ENCODE results near the gene TBCE. TPM values are rescaled to one million over a fixed set of nuclear protein-coding genes. Genes with fewer than 3 reads are reported as not detected.

Gene TBCE
- total and polyA plus RNA-seq, 9 of the 15 experiments (the other 6 are each of a cell fraction or from before 2014, with no cell fraction given) = 52.6 to 92.1 (median 82.1) TPM

- TF ChIP-seq TSHZ1 (CRISPR knock-in tag; IDR thresholded peaks at IDR 0.05) (no peak), ZNF740 (CRISPR knock-in tag; IDR thresholded peaks at IDR 0.05) (peak; percentile 98), ZNF740 (tag; IDR thresholded peaks at IDR 0.05) (peak in 1 of 2 experiments; percentile 99; a peak in 2 of 4 replicates), ZNF143 (CRISPR knock-in tag; IDR thresholded peaks at IDR 0.05) (no peak), AFF4 (CRISPR knock-in tag; IDR thresholded peaks at IDR 0.05) (0 out of 2 replicates have a peak, but pooled peaks have one; percentile 18), C11orf30 (IDR thresholded peaks at IDR 0.05; ENCODE audit: low read depth) (no peak), SP2 (IDR thresholded peaks at IDR 0.05; ENCODE audit: extremely low read depth, low read depth, low read length, poor library complexity, severe bottlenecking) (no peak), ZFPM2 (CRISPR knock-in tag; IDR thresholded peaks at IDR 0.05) (no peak), RBM15 (IDR thresholded peaks at IDR 0.05; ENCODE audit: insufficient read depth, low read length) (no peak), ZBTB17 (CRISPR knock-in tag; IDR thresholded peaks at IDR 0.05) (0 out of 2 replicates have a peak, but pooled peaks have one; percentile 38), MBD2 (IDR thresholded peaks at IDR 0.05; ENCODE audit: borderline replicate concordance, low read depth) (no peak), HDAC6 (IDR thresholded peaks at IDR 0.05; ENCODE audit: low read depth, low read length) (no peak), HSF4 (CRISPR knock-in tag; IDR thresholded peaks at IDR 0.05; ENCODE audit: borderline replicate concordance) (no peak), HDAC8 (tag; IDR thresholded peaks at IDR 0.05) (no peak), PRPF4 (IDR thresholded peaks at IDR 0.05; ENCODE audit: insufficient read depth, low read depth, low read length, poor library complexity, severe bottlenecking) (no peak), MTF1 (CRISPR knock-in tag; IDR thresholded peaks at IDR 0.05; ENCODE audit: borderline replicate concordance) (no peak), NR0B1 (IDR thresholded peaks at IDR 0.05; ENCODE audit: partially characterized antibody) (no peak), HNRNPUL1 (IDR thresholded peaks at IDR 0.05; ENCODE audit: low read length) (no peak)
Measured at GRCh38 chr1:235327559-235328270, 39.5 kb upstream of the TBCE start, which contains the start of gene ARID4B (continued).
